ENCODE measurements around the gene PLCL1.

PLCL1 gene

GRCh38 chr2:197804049-197804757, at the start of gene PLCL1:
Gene PLCL1, plus strand, starts transcription at chr2:197804593.
- peak; percentile 69 to 70 for DNase-seq (ENCODE audit: low read depth in 2 of 2)

GRCh38 chr2:197759013-197759412, 45.4 kb upstream of the PLCL1 start:
- DNase-seq (ENCODE audit: low read depth in 2 of 2) = no peak

GRCh38 chr2:197759625-197760292, 44.6 kb upstream of the PLCL1 start:
- no peak for DNase-seq (ENCODE audit: low read depth in 2 of 2)

- DNase-seq (ENCODE audit: low read depth in 2 of 2) = no peak
Observed at GRCh38 chr2:197760293-197760657, 44.1 kb upstream of the PLCL1 start.

- DNase-seq (ENCODE audit: low read depth in 2 of 2) = no peak
Observed at GRCh38 chr2:197777823-197778407, 26.5 kb upstream of the PLCL1 start.

GRCh38 chr2:197779261-197779660, 25.1 kb upstream of the PLCL1 start:
- no peak for DNase-seq (ENCODE audit: low read depth in 2 of 2)

GRCh38 chr2:197782126-197782525, 22.3 kb upstream of the PLCL1 start:
- DNase-seq (ENCODE audit: low read depth in 2 of 2) = no peak

- DNase-seq (ENCODE audit: low read depth in 2 of 2) = no peak
Observed at GRCh38 chr2:197784956-197785941, 19.1 kb upstream of the PLCL1 start, which contains the start of gene BOLL. Gene BOLL, minus strand, starts transcription at chr2:197785319. Its CDS starts 3,469 bp downstream, at chr2:197781850.

- no peak for DNase-seq (ENCODE audit: low read depth in 2 of 2)
Observed at GRCh38 chr2:197786010-197786877, 18.1 kb upstream of the PLCL1 start.

- no peak for DNase-seq (ENCODE audit: low read depth in 2 of 2)
Observed at GRCh38 chr2:197793456-197793855, 10.9 kb upstream of the PLCL1 start.

GRCh38 chr2:197795277-197795676, 9.1 kb upstream of the PLCL1 start:
- no peak for DNase-seq (ENCODE audit: low read depth in 2 of 2)

GRCh38 chr2:197798187-197798586, 6.2 kb upstream of the PLCL1 start:
- no peak for DNase-seq (ENCODE audit: low read depth in 2 of 2)

GRCh38 chr2:197799068-197799467, 5.3 kb upstream of the PLCL1 start:
- DNase-seq (ENCODE audit: low read depth in 2 of 2) = no peak

- DNase-seq (ENCODE audit: low read depth in 2 of 2) = no peak
Observed at GRCh38 chr2:197800091-197800490, 4.3 kb upstream of the PLCL1 start.

- DNase-seq (ENCODE audit: low read depth in 2 of 2) = no peak
Observed at GRCh38 chr2:197801033-197801432, 3.4 kb upstream of the PLCL1 start.

- no peak for DNase-seq (ENCODE audit: low read depth in 2 of 2)
Observed at GRCh38 chr2:197803033-197803444, 1.4 kb upstream of the PLCL1 start.

GRCh38 chr2:197804758-197805714, 643 bp downstream of the PLCL1 start:
- no peak for DNase-seq (ENCODE audit: low read depth in 2 of 2)

- no peak for DNase-seq (ENCODE audit: low read depth in 2 of 2)
Observed at GRCh38 chr2:197805715-197806633, 1.6 kb downstream of the PLCL1 start.

- DNase-seq (ENCODE audit: low read depth in 2 of 2) = no peak
Observed at GRCh38 chr2:197809064-197809463, 4.7 kb downstream of the PLCL1 start.

Data from stimulated activated CD8-positive, alpha-beta memory T cell treated with anti-CD3 and anti-CD28 coated beads, Interleukin-7, amount 100 ng/mL, for 1 hour (primary cell).